Smooth muscle cell (in vitro differentiated cells): ENCODE measurements around the gene NMNAT1. TPM values are rescaled to one million over a fixed set of nuclear protein-coding genes. Genes with fewer than 3 reads are reported as not detected.
A peak's percentile ranks its signal among the peaks of the same experiment; 100 is the strongest.

Source experiments
- DNase-seq: peaks from one replicate; lab custom pipeline; 2025; ENCODE audit not compliant: unreplicated experiment; lab: John Stamatoyannopoulos, UW
- H2AFZ ChIP-seq: fragments of 200-600 bp; sonication (generic); 2 replicates; pipeline ENCODE4 v1.6.0; 2016; ENCODE audit warnings: antibody characterized with exemption, low read depth, mild to moderate bottlenecking
- H3F3A ChIP-seq: fragments of 200-600 bp; sonication (generic); 2 replicates; pipeline ENCODE4 v1.6.0; 2017; ENCODE audit warnings: antibody characterized with exemption, low read depth
- H3K27ac ChIP-seq: fragments of 200-600 bp; sonication (generic); 2 replicates; pipeline ENCODE4 v1.5.1; 2016; ENCODE audit warnings: low read depth, mild to moderate bottlenecking
- H3K27me3 ChIP-seq: fragments of 200-600 bp; sonication (generic); 2 replicates; pipeline ENCODE4 v1.6.1; 2016; ENCODE audit warnings: low read depth, mild to moderate bottlenecking
- H3K36me3 ChIP-seq: fragments of 200-600 bp; sonication (generic); 2 replicates; pipeline ENCODE4 v1.5.1; 2016; ENCODE audit warnings: low read depth
- H3K4me1 ChIP-seq: fragments of 200-600 bp; sonication (generic); 2 replicates; pipeline ENCODE4 v1.5.1; 2016; ENCODE audit warnings: low read depth
- H3K4me2 ChIP-seq: fragments of 200-600 bp; sonication (generic); 2 replicates; pipeline ENCODE4 v1.6.0; 2016; ENCODE audit warnings: mild to moderate bottlenecking
- H3K4me3 ChIP-seq: fragments of 200-600 bp; sonication (generic); 2 replicates; pipeline ENCODE4 v1.5.1; 2016; ENCODE audit warnings: mild to moderate bottlenecking
- H3K79me2 ChIP-seq: fragments of 200-600 bp; sonication (generic); 2 replicates; pipeline ENCODE4 v1.6.0; 2016; ENCODE audit warnings: low read depth, mild to moderate bottlenecking
- H3K9ac ChIP-seq: fragments of 200-600 bp; sonication (generic); 2 replicates; pipeline ENCODE4 v1.6.0; 2016; ENCODE audit warnings: low read depth
- H3K9me3 ChIP-seq: fragments of 200-600 bp; sonication (generic); replicated peaks from 2 replicates; pipeline ENCODE4 v1.5.1; 2016; ENCODE audit warnings: low read depth
- H4K20me1 ChIP-seq: fragments of 200-600 bp; sonication (generic); 2 replicates; pipeline ENCODE4 v1.6.0; 2016; ENCODE audit warnings: low read depth
- WGBS: methylation state at CpG from one replicate; pipeline ENCODE4 v1.1.7; 2016; ENCODE audit warnings: low lambda C conversion rate; 5-methylcytosine and 5-hydroxymethylcytosine counted together
- polyA plus RNA-seq: library from polyadenylated mRNA; unstranded; fragments of >200 nt; fragmentation: Nextera tagmentation; extraction: Ambion mirVana; gene quantifications from 2 replicates; pipeline ENCODE4 v1.2.1, GENCODE V29; 2016
- total RNA-seq: library from RNA; depleted of rRNA; stranded (reverse); fragments of >200 nt; gene quantifications from 2 replicates; pipeline ENCODE4 v1.2.3, GENCODE V29; 2014
- TF ChIP-seq, protein P1 (sequence below): fragments of 200-600 bp; sonication (generic); IDR thresholded peaks from 2 replicates; pipeline ENCODE4 v1.5.1; 2017; ENCODE audit warnings: borderline replicate concordance, mild to moderate bottlenecking, antibody characterized with exemption; ENCODE audit not compliant: insufficient read depth, poor library complexity, severe bottlenecking

NMNAT1 gene
- total and polyA plus RNA-seq, 2 experiments from 2014 or later, result 7.4 to 9.8 TPM

DNA sequence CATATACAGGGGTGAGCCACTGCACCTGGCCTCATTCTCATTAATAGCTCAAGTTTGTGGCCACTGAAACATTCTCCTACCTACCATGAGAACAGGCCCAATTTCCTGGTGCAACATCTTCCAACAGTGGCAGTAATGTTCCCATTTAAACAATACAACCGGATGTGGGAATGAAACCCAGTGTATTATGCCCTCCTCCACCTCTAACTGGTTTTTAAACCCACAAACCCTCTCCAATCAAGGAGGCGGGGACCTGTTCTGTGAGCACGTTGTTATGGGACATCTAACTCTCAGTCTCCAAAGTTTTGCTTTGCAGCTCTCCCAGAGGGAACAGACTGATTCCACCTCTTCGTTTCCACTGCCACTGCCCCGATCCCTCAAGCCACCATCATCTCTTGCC is 35.8 kb upstream of the NMNAT1 start:
- TF ChIP-seq, protein P1, sequence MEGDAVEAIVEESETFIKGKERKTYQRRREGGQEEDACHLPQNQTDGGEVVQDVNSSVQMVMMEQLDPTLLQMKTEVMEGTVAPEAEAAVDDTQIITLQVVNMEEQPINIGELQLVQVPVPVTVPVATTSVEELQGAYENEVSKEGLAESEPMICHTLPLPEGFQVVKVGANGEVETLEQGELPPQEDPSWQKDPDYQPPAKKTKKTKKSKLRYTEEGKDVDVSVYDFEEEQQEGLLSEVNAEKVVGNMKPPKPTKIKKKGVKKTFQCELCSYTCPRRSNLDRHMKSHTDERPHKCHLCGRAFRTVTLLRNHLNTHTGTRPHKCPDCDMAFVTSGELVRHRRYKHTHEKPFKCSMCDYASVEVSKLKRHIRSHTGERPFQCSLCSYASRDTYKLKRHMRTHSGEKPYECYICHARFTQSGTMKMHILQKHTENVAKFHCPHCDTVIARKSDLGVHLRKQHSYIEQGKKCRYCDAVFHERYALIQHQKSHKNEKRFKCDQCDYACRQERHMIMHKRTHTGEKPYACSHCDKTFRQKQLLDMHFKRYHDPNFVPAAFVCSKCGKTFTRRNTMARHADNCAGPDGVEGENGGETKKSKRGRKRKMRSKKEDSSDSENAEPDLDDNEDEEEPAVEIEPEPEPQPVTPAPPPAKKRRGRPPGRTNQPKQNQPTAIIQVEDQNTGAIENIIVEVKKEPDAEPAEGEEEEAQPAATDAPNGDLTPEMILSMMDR, result no peak
- DNase-seq, result no peak

DNA sequence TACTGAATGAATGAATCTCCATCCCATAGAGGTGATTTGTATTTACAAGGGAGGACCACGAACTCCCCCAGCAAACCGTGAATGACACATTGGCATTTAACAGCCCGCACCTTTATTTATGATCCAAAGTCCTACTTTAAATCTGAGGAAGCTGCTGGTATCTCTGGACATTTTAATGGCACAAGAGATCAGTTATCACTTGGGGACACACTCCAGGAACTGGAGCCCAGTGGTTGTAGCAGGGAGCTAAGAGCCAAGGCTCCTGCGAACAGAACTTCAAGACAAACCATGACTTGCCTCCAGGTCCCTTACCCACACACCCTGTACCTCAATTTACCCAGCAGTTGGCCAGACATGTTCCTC is 34.4 kb upstream of the NMNAT1 start:
- no peaks in the 10 kb centered on the region for H3K9me3 ChIP-seq
- DNase-seq, result no peak
- H3K9ac ChIP-seq, result peak overlapping the region; percentile 78
- peak overlapping the region; percentile 100 for H3K4me2 ChIP-seq
- peaks cover 8% of the 10 kb centered on the region for H3F3A ChIP-seq
- H2AFZ ChIP-seq, result no peak overlapping the region
- H3K27me3 ChIP-seq, result no peaks in the 10 kb centered on the region
- H3K27ac ChIP-seq, result no peak overlapping the region
- H3K79me2 ChIP-seq, result peaks cover 33% of the 10 kb centered on the region
- WGBS, result 81% methylated on average over 4 of the region's 4 CpGs
- no peaks in the 10 kb centered on the region for H3K36me3 ChIP-seq
- peaks cover 12% of the 10 kb centered on the region for H3K4me1 ChIP-seq
- H3K4me3 ChIP-seq, result peak overlapping the region; percentile 96
- H4K20me1 ChIP-seq, result peaks cover 9% of the 10 kb centered on the region
- TF ChIP-seq, protein P1, result no peak

More for the DNA sequence above, 35.8 kb upstream of the NMNAT1 start:
- H3K36me3 ChIP-seq, result no peaks in the 10 kb centered on the region
- H3F3A ChIP-seq, result peaks cover 14% of the 10 kb centered on the region
- H3K9ac ChIP-seq, result no peak overlapping the region
- H3K4me3 ChIP-seq, result no peak overlapping the region
- peaks cover 11% of the 10 kb centered on the region for H4K20me1 ChIP-seq
- H3K4me2 ChIP-seq, result no peak overlapping the region
- no peak overlapping the region for H3K27ac ChIP-seq
- H3K27me3 ChIP-seq, result no peaks in the 10 kb centered on the region
- WGBS, result 95% methylated on average over 5 of the region's 5 CpGs
- no peaks in the 10 kb centered on the region for H3K9me3 ChIP-seq
- peaks cover 44% of the 10 kb centered on the region for H3K79me2 ChIP-seq
- no peak overlapping the region for H2AFZ ChIP-seq
- H3K4me1 ChIP-seq, result peaks cover 12% of the 10 kb centered on the region

DNA sequence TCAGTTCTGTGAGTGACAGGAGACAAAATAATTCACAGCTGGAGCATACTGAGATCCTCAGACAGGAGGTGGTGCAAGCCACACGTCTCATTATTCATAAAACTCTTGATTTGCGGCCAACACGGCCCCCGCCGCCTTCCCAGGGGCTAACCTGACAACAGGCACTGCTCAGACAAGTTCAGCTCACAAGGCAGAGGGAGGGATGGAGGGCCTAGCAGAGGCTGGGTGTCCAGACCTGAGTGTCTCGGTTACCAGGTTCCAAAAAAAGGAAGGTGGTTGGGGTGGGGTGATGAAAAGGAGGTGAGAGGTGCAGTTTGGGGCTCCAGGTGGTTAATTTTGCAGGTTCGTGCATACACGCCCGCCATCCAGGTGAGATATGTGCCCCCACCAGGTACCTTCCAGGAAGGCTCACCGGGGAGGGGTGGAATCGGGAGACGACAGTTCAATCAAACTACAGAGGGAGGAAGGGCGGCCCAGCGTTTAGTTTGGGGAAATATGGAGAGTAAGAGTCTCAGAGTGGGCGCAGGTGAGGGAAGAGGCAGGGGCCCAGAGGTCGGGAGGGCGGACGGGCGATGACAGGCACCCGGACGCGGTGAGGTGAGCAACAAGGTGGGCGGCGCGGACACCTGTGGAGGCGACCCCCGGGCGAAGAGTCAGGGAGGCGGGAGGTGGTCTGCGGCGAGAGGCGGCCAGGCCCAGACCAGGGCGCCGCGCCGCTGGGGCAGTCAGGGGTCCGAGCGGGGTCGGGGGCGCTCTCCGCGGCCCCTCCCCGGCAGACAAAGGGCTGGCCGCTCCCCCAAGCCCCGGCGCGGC is 33.8 kb upstream of the NMNAT1 start:
- Histone ChIP-seq H3K36me3 (no peaks in the 10 kb centered on the region), H3K4me1 (peaks cover 12% of the 10 kb centered on the region), H4K20me1 (peaks cover 4% of the 10 kb centered on the region), H3K4me3 (peak overlapping the region; percentile 96), H3K9me3 (no peaks in the 10 kb centered on the region), H3K27me3 (no peaks in the 10 kb centered on the region), H3K27ac (no peak overlapping the region), H3K4me2 (peak overlapping the region; percentile 100), H3K79me2 (peaks cover 29% of the 10 kb centered on the region), H2AFZ (peak overlapping the region; percentile 89), H3K9ac (peak overlapping the region; percentile 78), H3F3A (peaks cover 8% of the 10 kb centered on the region)
- WGBS, result 4% methylated on average over 29 of the region's 47 CpGs
- DNase-seq, result no peak
- TF ChIP-seq, protein P1, result no peak

DNA sequence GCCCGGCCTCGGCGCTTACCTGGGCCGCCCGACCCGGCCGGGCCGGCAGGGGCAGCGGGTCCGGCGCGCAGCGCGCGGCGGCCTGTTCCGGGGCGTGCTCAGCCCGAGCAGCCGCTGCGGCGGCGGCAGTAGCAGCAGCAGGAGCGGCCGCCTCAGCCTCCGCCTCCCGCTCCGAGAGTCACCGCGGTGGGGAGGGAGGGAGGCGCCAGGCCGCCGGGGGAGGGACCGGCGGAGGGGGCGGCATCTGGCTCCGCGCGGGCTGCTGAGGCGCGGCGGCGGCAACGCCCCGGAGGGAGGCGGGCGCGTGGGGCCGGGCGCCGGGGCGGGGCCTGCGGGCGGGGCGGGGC is 33.2 kb upstream of the NMNAT1 start, which contains the start of gene CTNNBIP1:
CTNNBIP1 (minus strand) TSS at position 194 of the 347 bp plus-strand sequence. CDS start 38,205 bp downstream, outside the sequence.
- Histone ChIP-seq H3K36me3 (no peaks in the 10 kb centered on the region), H3K79me2 (peaks cover 29% of the 10 kb centered on the region), H3K9me3 (no peaks in the 10 kb centered on the region), H3F3A (peaks cover 8% of the 10 kb centered on the region), H4K20me1 (peaks cover 4% of the 10 kb centered on the region), H3K4me3 (peak within 1 kb of the TSS; percentile 96), H3K4me2 (peak within 1 kb of the TSS; percentile 100), H3K9ac (peak within 1 kb of the TSS; percentile 78), H3K27ac (peak within 1 kb of the TSS; percentile 58), H3K27me3 (no peaks in the 10 kb centered on the region), H2AFZ (peak within 1 kb of the TSS; percentile 89), H3K4me1 (peaks cover 12% of the 10 kb centered on the region)
- TF ChIP-seq, protein P1, result no peak
- no peak for DNase-seq
- 0% methylated on average over 30 of the region's 55 CpGs for WGBS
